Measurements from ENCODE around the gene PADI1. TPM values are rescaled to one million over a fixed set of nuclear protein-coding genes. Genes with fewer than 3 reads are reported as not detected.

Gene PADI1
- polyA plus RNA-seq, 1 donor from 2014 or later = 0.66 TPM

GRCh38 chr1:17214876-17215544, 10.1 kb downstream of the PADI1 start:
- Histone ChIP-seq H2AFZ (ENCODE audit: low read depth, low read length) (no peak overlapping the region), H3K27me3 (ENCODE audit: insufficient read depth, low read depth, low read length) (no peaks in the 10 kb centered on the region), H3K4me3 (ENCODE audit: low read length) (no peak overlapping the region), H3K9ac (ENCODE audit: low read length) (no peak overlapping the region), H3K4me2 (ENCODE audit: low read length) (no peak overlapping the region), H3K9me2 (ENCODE audit: insufficient read depth, low read length) (no peaks in the 10 kb centered on the region), H3K9me3 (ENCODE audit: low read length) (no peaks in the 10 kb centered on the region), H3F3A (ENCODE audit: insufficient read depth, low read length, poor library complexity, severe bottlenecking) (no peaks in the 10 kb centered on the region), H3K27ac (ENCODE audit: low read length) (no peak overlapping the region), H4K20me1 (ENCODE audit: insufficient read depth) (no peaks in the 10 kb centered on the region), H3K79me2 (replicated peaks; ENCODE audit: insufficient read depth, low read length) (no peaks in the 10 kb centered on the region), H3K36me3 (ENCODE audit: insufficient read depth, low read length) (no peaks in the 10 kb centered on the region)
- TF ChIP-seq SMC3 (conservative IDR thresholded peaks at IDR 0.05; ENCODE audit: poor library complexity) (no peak), POLR2AphosphoS5 (IDR thresholded peaks at IDR 0.05) (no peak), TAF1 (IDR thresholded peaks at IDR 0.05; ENCODE audit: low read depth) (no peak), CTCF (IDR thresholded peaks at IDR 0.05; ENCODE audit: poor library complexity, severe bottlenecking) (no peak), REST (IDR thresholded peaks at IDR 0.05; ENCODE audit: borderline replicate concordance) (no peak), EP300 (conservative IDR thresholded peaks at IDR 0.05; ENCODE audit: poor library complexity, severe bottlenecking) (no peak), RAD21 (conservative IDR thresholded peaks at IDR 0.05) (no peak), EZH2 (IDR thresholded peaks at IDR 0.05; ENCODE audit: borderline replicate concordance, insufficient read depth, low read length, poor library complexity, severe bottlenecking) (no peak)

- H3F3A ChIP-seq (ENCODE audit: insufficient read depth, low read length, poor library complexity, severe bottlenecking) = no peaks in the 10 kb centered on the region
- no peak overlapping the region for H3K27ac ChIP-seq (ENCODE audit: low read length)
- H3K27me3 ChIP-seq (ENCODE audit: insufficient read depth, low read depth, low read length) = no peaks in the 10 kb centered on the region
- H2AFZ ChIP-seq (ENCODE audit: low read depth, low read length) = no peak overlapping the region
- H4K20me1 ChIP-seq (ENCODE audit: insufficient read depth) = no peaks in the 10 kb centered on the region
- TF ChIP-seq TAF1 (IDR thresholded peaks at IDR 0.05; ENCODE audit: low read depth) (no peak), POLR2AphosphoS5 (IDR thresholded peaks at IDR 0.05) (no peak), CTCF (IDR thresholded peaks at IDR 0.05; ENCODE audit: poor library complexity, severe bottlenecking) (no peak), RAD21 (conservative IDR thresholded peaks at IDR 0.05) (no peak), MXI1 (conservative IDR thresholded peaks at IDR 0.05; ENCODE audit: poor library complexity, severe bottlenecking) (no peak), EZH2 (IDR thresholded peaks at IDR 0.05; ENCODE audit: borderline replicate concordance, insufficient read depth, low read length, poor library complexity, severe bottlenecking) (no peak), REST (IDR thresholded peaks at IDR 0.05; ENCODE audit: borderline replicate concordance) (no peak)
- H3K9ac ChIP-seq (ENCODE audit: low read length) = no peak overlapping the region
- H3K9me2 ChIP-seq (ENCODE audit: insufficient read depth, low read length) = no peaks in the 10 kb centered on the region
- H3K79me2 ChIP-seq (replicated peaks; ENCODE audit: insufficient read depth, low read length) = no peaks in the 10 kb centered on the region
- no peaks in the 10 kb centered on the region for H3K36me3 ChIP-seq (ENCODE audit: insufficient read depth, low read length)
- H3K4me3 ChIP-seq (ENCODE audit: low read length) = no peak overlapping the region
- no peaks in the 10 kb centered on the region for H3K9me3 ChIP-seq (ENCODE audit: low read length)
- H3K4me2 ChIP-seq (ENCODE audit: low read length) = no peak overlapping the region
Measured at GRCh38 chr1:17215545-17215890, 10.6 kb downstream of the PADI1 start.

Data from neural cell (in vitro differentiated cells).